Vagina (tissue), 2 donors: ENCODE data around the gene OBSCN.

ENCODE experiments used
- CTCF ChIP-seq, 3 experiments: fragments of 450-650 bp in 2 of 3; fragments of 200-600 bp in 1 of 3; sonication (generic) in 1 of 3; IDR thresholded peaks; one replicate each; pipeline ENCODE4 v1.5.1; 2017 to 2019; ENCODE audit warnings: antibody characterized with exemption in 3 of 3, mild to moderate bottlenecking in 2 of 3, moderate library complexity in 2 of 3
- POLR2A ChIP-seq, 2 donors: fragments of 450-650 bp; IDR thresholded peaks; one replicate each; pipeline ENCODE4 v1.6.1; 2017; ENCODE audit warnings: antibody characterized with exemption in 2 of 2, mild to moderate bottlenecking in 2 of 2, moderate library complexity in 2 of 2
- POLR2AphosphoS5 ChIP-seq, 2 donors: sonication (generic); formaldehyde crosslinking; IDR thresholded peaks; one replicate each; pipeline ENCODE4 v1.9.0; 2017; ENCODE audit warnings: antibody characterized with exemption in 2 of 2, mild to moderate bottlenecking in 2 of 2, low read depth in 1 of 2; ENCODE audit not compliant: insufficient read depth in 1 of 2

GRCh38 chr1:228209657-228210056 is 1.8 kb downstream of the OBSCN start:
- TF ChIP-seq POLR2AphosphoS5 (IDR thresholded peaks at IDR 0.05; ENCODE audit: insufficient read depth in 1 of 2, low read depth in 1 of 2) (no peak), CTCF (IDR thresholded peaks at IDR 0.05) (no peak), POLR2A (IDR thresholded peaks at IDR 0.05) (no peak)
